Loucy (cell line): ENCODE measurements around the gene CEP41.

ENCODE experiments used
- H2AFZ ChIP-seq: fragments of 200-600 bp; sonication (generic); 2 replicates; pipeline ENCODE4 v1.6.0; 2016; ENCODE audit warnings: antibody characterized with exemption, mild to moderate bottlenecking, low read length, moderate library complexity
- H3F3A ChIP-seq: fragments of 200-600 bp; 2 replicates; pipeline ENCODE4 v1.6.0; 2016; ENCODE audit warnings: antibody characterized with exemption, low read depth, mild to moderate bottlenecking
- H3K27me3 ChIP-seq: fragments of 200-600 bp; sonication (generic); 2 replicates; pipeline ENCODE4 v1.6.1; 2014; ENCODE audit warnings: low read length, mild to moderate bottlenecking; ENCODE audit not compliant: insufficient read depth, poor library complexity, severe bottlenecking
- H3K36me3 ChIP-seq: fragments of 200-600 bp; sonication (generic); 2 replicates; pipeline ENCODE4 v1.6.1; 2016; ENCODE audit warnings: low read length; ENCODE audit not compliant: insufficient read depth
- H3K4me1 ChIP-seq: fragments of 200-600 bp; sonication (generic); 2 replicates; pipeline ENCODE4 v1.5.1; 2014; ENCODE audit warnings: low read length, mild to moderate bottlenecking; ENCODE audit not compliant: insufficient read depth, poor library complexity, severe bottlenecking
- H3K4me2 ChIP-seq: fragments of 200-600 bp; sonication (generic); 2 replicates; pipeline ENCODE4 v1.6.0; 2014; ENCODE audit warnings: antibody characterized with exemption, low read length, low read depth, mild to moderate bottlenecking; ENCODE audit not compliant: poor library complexity, severe bottlenecking
- H3K4me3 ChIP-seq: fragments of 200-600 bp; sonication (generic); 2 replicates; pipeline ENCODE4 v1.5.1; 2014; ENCODE audit warnings: low read length, mild to moderate bottlenecking, mixed read lengths; ENCODE audit not compliant: poor library complexity, severe bottlenecking
- H3K79me2 ChIP-seq: fragments of 200-600 bp; sonication (generic); 2 replicates; pipeline ENCODE4 v1.6.1; 2014; ENCODE audit warnings: low read length; ENCODE audit not compliant: insufficient read depth
- H3K9ac ChIP-seq: fragments of 200-600 bp; sonication (generic); 2 replicates; pipeline ENCODE4 v1.6.0; 2014; ENCODE audit warnings: mild to moderate bottlenecking, low read depth, low read length, moderate library complexity; ENCODE audit not compliant: poor library complexity, severe bottlenecking
- H3K9me2 ChIP-seq: fragments of 200-600 bp; sonication (generic); replicated peaks from 2 replicates; pipeline ENCODE4 v1.6.1; 2016; ENCODE audit warnings: low read depth, low read length, mixed read lengths
- H3K9me3 ChIP-seq: fragments of 200-600 bp; sonication (generic); 2 replicates; pipeline ENCODE4 v1.6.1; 2014; ENCODE audit warnings: mild to moderate bottlenecking, antibody characterized with exemption, low read length, low read depth; ENCODE audit not compliant: insufficient read depth
- H4K20me1 ChIP-seq: fragments of 200-600 bp; sonication (generic); 2 replicates; pipeline ENCODE4 v1.6.0; 2014; ENCODE audit warnings: antibody characterized with exemption, low read length, mild to moderate bottlenecking; ENCODE audit not compliant: insufficient read depth, poor library complexity, severe bottlenecking
- CTCF ChIP-seq: fragments of 200-600 bp; sonication (generic); conservative IDR thresholded peaks from 2 replicates; pipeline ENCODE4 v1.5.1; 2014; ENCODE audit warnings: mild to moderate bottlenecking, antibody characterized with exemption, low read length
- EZH2phosphoT487 ChIP-seq: fragments of 200-600 bp; IDR thresholded peaks from 2 replicates; pipeline ENCODE4 v1.6.1; 2018; ENCODE audit warnings: antibody characterized with exemption, mild to moderate bottlenecking, moderate library complexity, borderline replicate concordance

The CEP41 gene

GRCh38 chr7:130409712-130410072 lies 31.1 kb downstream of the CEP41 start:
- H3K79me2 ChIP-seq, result no peaks in the 10 kb centered on the region
- H3K4me2 ChIP-seq, result no peak overlapping the region
- no peaks in the 10 kb centered on the region for H3F3A ChIP-seq
- peaks cover 5% of the 10 kb centered on the region; the same call in 1 of the 2 replicates for H3K36me3 ChIP-seq
- H3K9me3 ChIP-seq, result no peaks in the 10 kb centered on the region
- TF ChIP-seq CTCF (no peak), EZH2phosphoT487 (no peak)
- H3K4me3 ChIP-seq, result no peak overlapping the region
- no peaks in the 10 kb centered on the region for H4K20me1 ChIP-seq
- H3K27me3 ChIP-seq, result no peaks in the 10 kb centered on the region
- no peaks in the 10 kb centered on the region for H3K9me2 ChIP-seq
- H3K9ac ChIP-seq, result no peak overlapping the region
- H3K4me1 ChIP-seq, result peaks cover 4% of the 10 kb centered on the region
- H2AFZ ChIP-seq, result no peak overlapping the region

DNA sequence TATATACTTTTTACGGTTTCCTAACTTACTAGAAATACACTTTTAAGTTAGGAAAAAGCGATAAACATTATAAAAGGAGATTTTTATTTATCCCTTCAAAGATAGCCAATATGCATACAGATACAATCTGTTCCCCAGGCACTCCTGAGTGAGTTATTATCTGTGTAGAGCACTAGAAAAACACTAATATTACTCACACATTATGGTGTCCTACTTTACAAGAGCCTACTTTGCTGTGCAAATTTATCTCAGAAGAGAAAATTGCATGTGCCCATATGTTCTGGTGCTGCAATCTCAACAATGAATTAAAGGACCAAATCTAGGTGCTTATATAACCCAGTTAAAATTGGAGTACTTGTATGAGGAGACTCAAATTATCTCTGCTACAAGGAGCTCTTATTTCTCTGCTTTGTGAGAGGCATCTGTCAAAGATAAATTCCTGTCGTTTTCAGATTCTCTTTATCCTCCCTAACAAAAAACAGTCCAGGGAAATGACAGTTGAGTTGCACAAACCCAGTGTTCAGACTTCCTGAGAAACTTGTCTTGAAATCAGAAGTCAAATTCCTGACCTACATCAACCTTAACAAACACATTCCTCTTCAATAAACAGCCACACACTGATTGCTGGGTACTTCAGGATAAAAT lies 31.6 kb downstream of the CEP41 start:
- no peaks in the 10 kb centered on the region for H4K20me1 ChIP-seq
- H3K9me3 ChIP-seq, result no peaks in the 10 kb centered on the region
- H3K4me2 ChIP-seq, result no peak overlapping the region
- peaks cover 5% of the 10 kb centered on the region; the same call in 1 of the 2 replicates for H3K36me3 ChIP-seq
- H3K9ac ChIP-seq, result no peak overlapping the region
- no peak for TF ChIP-seq EZH2phosphoT487
- no peak for TF ChIP-seq CTCF
- no peaks in the 10 kb centered on the region for H3K4me1 ChIP-seq
- H3F3A ChIP-seq, result no peaks in the 10 kb centered on the region
- H3K79me2 ChIP-seq, result no peaks in the 10 kb centered on the region
- no peaks in the 10 kb centered on the region for H3K27me3 ChIP-seq
- H3K9me2 ChIP-seq, result no peaks in the 10 kb centered on the region
- H3K4me3 ChIP-seq, result no peak overlapping the region
- H2AFZ ChIP-seq, result no peak overlapping the region

DNA sequence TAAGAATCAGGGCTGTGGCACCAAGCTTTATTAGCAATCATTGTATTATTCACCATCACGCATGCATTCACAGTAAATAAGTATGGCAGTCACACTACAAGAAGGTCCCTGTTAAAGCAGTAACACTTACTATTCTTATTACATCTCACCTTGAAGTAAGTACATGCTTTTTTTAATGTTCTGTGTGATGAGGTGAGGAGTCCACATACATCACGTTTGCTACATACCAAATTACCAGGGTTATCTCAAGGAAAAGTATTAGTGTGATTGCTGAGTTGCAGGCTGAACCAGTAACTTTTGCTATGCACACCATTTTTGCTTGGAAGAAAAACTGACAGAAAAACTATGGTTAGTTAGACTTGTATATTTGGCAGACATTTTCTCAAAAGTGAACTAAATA lies 35.8 kb downstream of the CEP41 start:
- Histone ChIP-seq H4K20me1 (no peaks in the 10 kb centered on the region), H3K9me2 (no peaks in the 10 kb centered on the region), H3K9ac (no peak overlapping the region), H3K36me3 (peaks cover 22% of the 10 kb centered on the region; the same call in 1 of the 2 replicates), H3K79me2 (no peaks in the 10 kb centered on the region), H3K4me2 (no peak overlapping the region), H3F3A (no peaks in the 10 kb centered on the region), H3K4me3 (no peak overlapping the region), H3K9me3 (no peaks in the 10 kb centered on the region), H3K4me1 (no peaks in the 10 kb centered on the region), H3K27me3 (no peaks in the 10 kb centered on the region), H2AFZ (no peak overlapping the region)
- no peak for TF ChIP-seq EZH2phosphoT487
- TF ChIP-seq CTCF, result no peak
